C4-2B (cell line): Measurements from ENCODE around the gene LSM11.
"Not testable (repeated sequence)": the region's sequence is repeated elsewhere in the genome, so short reads cannot be mapped to it uniquely, and the experiment has no call there.

Experiments
- H3K27ac ChIP-seq: fragments of 450-650 bp; 2 replicates; pipeline ENCODE4 v1.5.1; 2017
- CTCF ChIP-seq: fragments of 450-650 bp; conservative IDR thresholded peaks from 2 replicates; pipeline ENCODE4 v1.5.1; 2017; ENCODE audit warnings: mild to moderate bottlenecking
- ZFX ChIP-seq: fragments of 450-650 bp; IDR thresholded peaks from 2 replicates; pipeline ENCODE4 v1.6.1; 2017

Gene LSM11

GRCh38 chr5:157743163-157744050 lies at the start of gene LSM11:
TSS of gene LSM11 (plus strand) at chr5:157743712. CDS start at chr5:157743751, 39 bp downstream.
- H3K27ac ChIP-seq = peak within 1 kb of the TSS; percentile 72
- TF ChIP-seq CTCF = peak; percentile 100
- 0 out of 2 replicates have a peak, but pooled peaks have one; percentile 30 for TF ChIP-seq ZFX

- not testable (repeated sequence) for H3K27ac ChIP-seq
Observed at GRCh38 chr5:157693816-157694215, 49.7 kb upstream of the LSM11 start.

- H3K27ac ChIP-seq = not testable (repeated sequence)
Observed at GRCh38 chr5:157696154-157696553, 47.4 kb upstream of the LSM11 start.

GRCh38 chr5:157698674-157699073 lies 44.8 kb upstream of the LSM11 start:
- H3K27ac ChIP-seq = not testable (repeated sequence)

- no peak for TF ChIP-seq ZFX
- TF ChIP-seq CTCF = no peak
- no peak overlapping the region for H3K27ac ChIP-seq
Observed at GRCh38 chr5:157703736-157704135, 39.8 kb upstream of the LSM11 start.

GRCh38 chr5:157708866-157709265 lies 34.6 kb upstream of the LSM11 start:
- no peak overlapping the region for H3K27ac ChIP-seq
- TF ChIP-seq CTCF = no peak
- no peak for TF ChIP-seq ZFX

- H3K27ac ChIP-seq = no peak overlapping the region
Observed at GRCh38 chr5:157709346-157709745, 34.2 kb upstream of the LSM11 start.

GRCh38 chr5:157710431-157710830 lies 33.1 kb upstream of the LSM11 start:
- TF ChIP-seq ZFX (no peak), CTCF (no peak)
- H3K27ac ChIP-seq = no peak overlapping the region

More at GRCh38 chr5:157709346-157709745, 34.2 kb upstream of the LSM11 start:
- TF ChIP-seq CTCF = no peak
- no peak for TF ChIP-seq ZFX

- H3K27ac ChIP-seq = no peak overlapping the region
- TF ChIP-seq CTCF = no peak
Observed at GRCh38 chr5:157710882-157711281, 32.6 kb upstream of the LSM11 start.
